PC-3 (cell line): ENCODE results near the gene NTNG1.

ENCODE experiments used
- EZH2 ChIP-seq: fragments of 300-600 bp; sonication (generic); IDR thresholded peaks from one replicate; pipeline ENCODE4 v1.6.1; 2017; ENCODE audit warnings: antibody characterized with exemption, mild to moderate bottlenecking, low read length; ENCODE audit not compliant: unreplicated experiment
- EZH2phosphoT487 ChIP-seq: fragments of 300-600 bp; sonication (generic); IDR thresholded peaks from 2 replicates; pipeline ENCODE4 v1.6.1; 2018; ENCODE audit warnings: mild to moderate bottlenecking, antibody characterized with exemption, low read length, borderline replicate concordance
- TF ChIP-seq, protein P1 (sequence below): fragments of 300-600 bp; sonication (generic); conservative IDR thresholded peaks from 2 replicates; pipeline ENCODE4 v1.5.1; 2017; ENCODE audit warnings: antibody characterized with exemption, low read depth, mild to moderate bottlenecking, low read length

DNA sequence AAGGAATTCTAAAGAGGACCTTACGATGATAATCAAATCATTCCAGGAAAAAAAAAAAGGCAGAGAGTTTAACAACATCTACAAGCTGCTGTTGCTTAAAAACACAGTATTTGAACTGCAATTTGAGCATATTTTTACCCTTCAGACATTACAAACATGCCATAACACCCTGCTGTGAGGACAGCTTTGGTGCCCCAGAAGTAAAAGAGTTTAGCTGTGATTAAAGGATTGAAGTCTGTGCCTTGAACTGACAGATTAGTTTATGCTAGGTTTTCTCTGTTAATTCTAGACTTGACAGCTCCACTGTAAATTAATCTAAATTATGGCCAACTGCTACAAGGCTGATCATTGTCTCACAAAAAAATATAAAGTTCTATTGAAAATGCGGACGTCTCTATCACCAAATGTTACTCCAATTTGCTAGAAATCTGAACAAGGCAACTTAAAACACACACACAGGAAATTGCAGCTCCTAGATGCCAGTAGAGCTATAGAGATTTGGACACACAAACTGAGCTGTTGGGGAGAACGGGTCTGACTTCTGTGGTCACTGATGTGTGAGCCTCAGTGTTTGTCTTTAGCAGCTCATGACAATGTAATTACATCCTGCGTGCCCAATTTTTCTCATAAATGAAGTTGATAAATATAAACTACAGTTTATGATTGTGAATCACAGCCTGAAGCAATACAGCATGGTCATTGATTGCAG lies 217.9 kb downstream of the NTNG1 start:
- TF ChIP-seq, protein P1, sequence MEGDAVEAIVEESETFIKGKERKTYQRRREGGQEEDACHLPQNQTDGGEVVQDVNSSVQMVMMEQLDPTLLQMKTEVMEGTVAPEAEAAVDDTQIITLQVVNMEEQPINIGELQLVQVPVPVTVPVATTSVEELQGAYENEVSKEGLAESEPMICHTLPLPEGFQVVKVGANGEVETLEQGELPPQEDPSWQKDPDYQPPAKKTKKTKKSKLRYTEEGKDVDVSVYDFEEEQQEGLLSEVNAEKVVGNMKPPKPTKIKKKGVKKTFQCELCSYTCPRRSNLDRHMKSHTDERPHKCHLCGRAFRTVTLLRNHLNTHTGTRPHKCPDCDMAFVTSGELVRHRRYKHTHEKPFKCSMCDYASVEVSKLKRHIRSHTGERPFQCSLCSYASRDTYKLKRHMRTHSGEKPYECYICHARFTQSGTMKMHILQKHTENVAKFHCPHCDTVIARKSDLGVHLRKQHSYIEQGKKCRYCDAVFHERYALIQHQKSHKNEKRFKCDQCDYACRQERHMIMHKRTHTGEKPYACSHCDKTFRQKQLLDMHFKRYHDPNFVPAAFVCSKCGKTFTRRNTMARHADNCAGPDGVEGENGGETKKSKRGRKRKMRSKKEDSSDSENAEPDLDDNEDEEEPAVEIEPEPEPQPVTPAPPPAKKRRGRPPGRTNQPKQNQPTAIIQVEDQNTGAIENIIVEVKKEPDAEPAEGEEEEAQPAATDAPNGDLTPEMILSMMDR = no peak
- TF ChIP-seq EZH2 (no peak), EZH2phosphoT487 (no peak)
